ENCODE results near the gene MYH7. TPM values are rescaled to one million over a fixed set of nuclear protein-coding genes. Genes with fewer than 3 reads are reported as not detected.

MYH7 gene
- polyA plus RNA-seq, 1 donor (not counting 4 experiments of a cell fraction or from before 2014, with no cell fraction given): not detected

DNA sequence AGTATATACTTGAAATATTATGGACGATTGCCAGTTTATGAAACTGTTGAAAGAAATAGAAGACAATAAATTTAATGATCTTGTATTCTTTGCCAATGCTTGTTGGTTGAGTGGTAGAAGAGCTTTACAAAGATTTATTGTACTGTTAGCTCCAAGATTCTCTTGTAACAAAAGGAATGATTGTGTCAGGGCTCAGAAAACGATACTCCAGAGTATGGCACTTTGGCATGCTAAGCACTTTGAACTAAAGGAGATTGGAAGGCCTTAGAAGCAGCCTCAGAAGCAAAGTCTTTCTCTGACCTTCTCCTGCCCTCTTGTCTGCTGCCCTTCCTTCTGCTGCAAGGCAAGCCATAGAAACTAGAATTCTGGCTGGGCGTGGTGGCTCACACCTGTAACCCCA lies 29.8 kb upstream of the MYH7 start:
- Histone ChIP-seq H2AFZ (ENCODE audit: control insufficient read depth, low read length) (no peak overlapping the region), H3K4me3 (ENCODE audit: control insufficient read depth in 2 of 3, extremely low read depth in 1 of 3, insufficient read depth in 2 of 3, low read depth in 1 of 3, low read length in 3 of 3) (no peak overlapping the region), H3K27me3 (ENCODE audit: control insufficient read depth, extremely low read depth, insufficient read depth, low read length) (no peaks in the 10 kb centered on the region), H4K20me1 (ENCODE audit: control insufficient read depth, extremely low read depth, insufficient read depth, low read length) (no peaks in the 10 kb centered on the region), H3K9me3 (ENCODE audit: control insufficient read depth, low read depth, low read length) (no peaks in the 10 kb centered on the region), H3K79me2 (ENCODE audit: control insufficient read depth, insufficient read depth, low read length) (peaks cover 8% of the 10 kb centered on the region), H3K4me2 (ENCODE audit: control insufficient read depth, extremely low read depth, insufficient read depth, low read depth, low read length) (no peak overlapping the region), H3K36me3 (ENCODE audit: control insufficient read depth in 2 of 2, extremely low read depth in 1 of 2, insufficient read depth in 2 of 2, low read length in 2 of 2) (no peaks in the 10 kb centered on the region), H3K9me1 (ENCODE audit: control insufficient read depth, extremely low read depth, insufficient read depth, low read length) (no peaks in the 10 kb centered on the region), H3K4me1 (ENCODE audit: control insufficient read depth, extremely low read depth, insufficient read depth, low read length) (peaks cover 6% of the 10 kb centered on the region), H3K27ac (ENCODE audit: control insufficient read depth, insufficient read depth, low read length) (no peak overlapping the region), H3K9ac (ENCODE audit: control insufficient read depth, extremely low read depth, insufficient read depth, low read length) (no peak overlapping the region)
- FAIRE-seq (no peak), DNase-seq (ENCODE audit: low read depth, low spot score) (no peak)
- dilution Hi-C loops (cut with MboI; ENCODE audit: extremely low pct_ligation_motif_present, low sequenced_read_pairs): no loop called here
- TF ChIP-seq EZH2 (IDR thresholded peaks at IDR 0.05; ENCODE audit: low read length): no peak
- no peak for TF ChIP-seq CTCF (optimal IDR thresholded peaks at IDR 0.05 in 1 of 3, IDR thresholded peaks at IDR 0.05 in 1 of 3, conservative IDR thresholded peaks at IDR 0.05 in 1 of 3; ENCODE audit: extremely low read depth in 1 of 3, insufficient read depth in 2 of 3, low read length in 3 of 3)

- Histone ChIP-seq H3K4me3 (ENCODE audit: control insufficient read depth in 2 of 3, extremely low read depth in 1 of 3, insufficient read depth in 2 of 3, low read depth in 1 of 3, low read length in 3 of 3) (no peak overlapping the region), H3K9me3 (ENCODE audit: control insufficient read depth, low read depth, low read length) (no peaks in the 10 kb centered on the region), H3K4me2 (ENCODE audit: control insufficient read depth, extremely low read depth, insufficient read depth, low read depth, low read length) (no peak overlapping the region), H3K9me1 (ENCODE audit: control insufficient read depth, extremely low read depth, insufficient read depth, low read length) (no peaks in the 10 kb centered on the region), H3K36me3 (ENCODE audit: control insufficient read depth in 2 of 2, extremely low read depth in 1 of 2, insufficient read depth in 2 of 2, low read length in 2 of 2) (no peaks in the 10 kb centered on the region), H3K27me3 (ENCODE audit: control insufficient read depth, extremely low read depth, insufficient read depth, low read length) (no peaks in the 10 kb centered on the region), H3K4me1 (ENCODE audit: control insufficient read depth, extremely low read depth, insufficient read depth, low read length) (peaks cover 4% of the 10 kb centered on the region), H3K9ac (ENCODE audit: control insufficient read depth, extremely low read depth, insufficient read depth, low read length) (no peak overlapping the region), H3K79me2 (ENCODE audit: control insufficient read depth, insufficient read depth, low read length) (peaks cover 2% of the 10 kb centered on the region), H3K27ac (ENCODE audit: control insufficient read depth, insufficient read depth, low read length) (no peak overlapping the region), H4K20me1 (ENCODE audit: control insufficient read depth, extremely low read depth, insufficient read depth, low read length) (no peaks in the 10 kb centered on the region), H2AFZ (ENCODE audit: control insufficient read depth, low read length) (no peak overlapping the region)
- DNase-seq (ENCODE audit: low read depth, low spot score) (no peak), FAIRE-seq (no peak)
- TF ChIP-seq EZH2 (IDR thresholded peaks at IDR 0.05; ENCODE audit: low read length) (no peak), CTCF (optimal IDR thresholded peaks at IDR 0.05 in 1 of 3, IDR thresholded peaks at IDR 0.05 in 1 of 3, conservative IDR thresholded peaks at IDR 0.05 in 1 of 3; ENCODE audit: extremely low read depth in 1 of 3, insufficient read depth in 2 of 3, low read length in 3 of 3) (no peak)
- dilution Hi-C loops (cut with MboI; ENCODE audit: extremely low pct_ligation_motif_present, low sequenced_read_pairs): no loop called here
Observed at GRCh38 chr14:23464700-23465099, 29.2 kb upstream of the MYH7 start.
